H9 (cell line): ENCODE results near the gene PIGX. TPM values are rescaled to one million over a fixed set of nuclear protein-coding genes. Genes with fewer than 3 reads are reported as not detected.

ENCODE experiments used
- DNase-seq: peaks from one replicate; pipeline ENCODE4 v3.0.0-alpha.2; 2017
- H2AFZ ChIP-seq: one replicate; pipeline ENCODE4 v1.6.1; 2013; ENCODE audit warnings: mild to moderate bottlenecking, low read length, control low read depth, moderate library complexity
- H2AK5ac ChIP-seq: 2 replicates; pipeline ENCODE4 v1.6.1; 2013; ENCODE audit warnings: low read length, control low read depth, mixed read lengths; ENCODE audit not compliant: insufficient read length
- H2BK120ac ChIP-seq: one replicate; pipeline ENCODE4 v1.6.1; 2013; ENCODE audit warnings: low read depth, mild to moderate bottlenecking, low read length, control low read depth, inconsistent platforms; ENCODE audit not compliant: poor library complexity, severe bottlenecking
- H2BK12ac ChIP-seq: 2 replicates; pipeline ENCODE4 v1.6.1; 2013; ENCODE audit warnings: low read length, control low read depth, mixed read lengths, low read depth; ENCODE audit not compliant: insufficient read length
- H2BK15ac ChIP-seq: 2 replicates; pipeline ENCODE4 v1.6.1; 2013; ENCODE audit warnings: low read depth, low read length, control low read depth
- H2BK20ac ChIP-seq: one replicate; pipeline ENCODE4 v1.6.1; 2013; ENCODE audit warnings: low read depth, mild to moderate bottlenecking, low read length, control low read depth, inconsistent platforms; ENCODE audit not compliant: poor library complexity, severe bottlenecking
- H2BK5ac ChIP-seq: 2 replicates; pipeline ENCODE4 v1.6.1; 2013; ENCODE audit warnings: low read length, control low read depth, mixed read lengths; ENCODE audit not compliant: insufficient read length
- H3K14ac ChIP-seq: 2 replicates; pipeline ENCODE4 v1.6.1; 2013; ENCODE audit warnings: low read length, control low read depth; ENCODE audit not compliant: insufficient read depth
- H3K18ac ChIP-seq: 2 replicates; pipeline ENCODE4 v1.6.1; 2013; ENCODE audit warnings: low read depth, mild to moderate bottlenecking, mixed read lengths, low read length, control low read depth; ENCODE audit not compliant: insufficient read length
- H3K23ac ChIP-seq: 2 replicates; pipeline ENCODE4 v1.6.1; 2013; ENCODE audit warnings: low read length, control low read depth, mixed read lengths, low read depth; ENCODE audit not compliant: insufficient read length
- H3K23me2 ChIP-seq: 2 replicates; pipeline ENCODE4 v1.6.1; 2013; ENCODE audit warnings: low read depth, mild to moderate bottlenecking, mixed read lengths, low read length, control low read depth; ENCODE audit not compliant: insufficient read length, poor library complexity, severe bottlenecking
- H3K27ac ChIP-seq: 2 replicates; pipeline ENCODE4 v1.5.1; 2013; ENCODE audit warnings: low read length, control low read depth, mixed read lengths, low read depth; ENCODE audit not compliant: insufficient read length
- H3K27me3 ChIP-seq: 2 replicates; pipeline ENCODE4 v1.6.1; 2013; ENCODE audit warnings: low read length, control low read depth, inconsistent platforms; ENCODE audit not compliant: insufficient read depth
- H3K4ac ChIP-seq: 2 replicates; pipeline ENCODE4 v1.6.1; 2013; ENCODE audit warnings: low read depth, mild to moderate bottlenecking, control low read depth, inconsistent platforms, low read length, moderate library complexity
- H3K4me1 ChIP-seq: 2 replicates; pipeline ENCODE4 v1.6.1; 2013; ENCODE audit warnings: low read length, control low read depth, inconsistent platforms; ENCODE audit not compliant: insufficient read depth
- H3K4me2 ChIP-seq: 2 replicates; pipeline ENCODE4 v1.6.1; 2013; ENCODE audit warnings: low read length, control low read depth, mixed read lengths; ENCODE audit not compliant: insufficient read length, insufficient read depth
- H3K56ac ChIP-seq: 2 replicates; pipeline ENCODE4 v1.6.1; 2013; ENCODE audit warnings: low read depth, mild to moderate bottlenecking, mixed read lengths, low read length, control low read depth; ENCODE audit not compliant: insufficient read length
- H3K79me1 ChIP-seq: 2 replicates; pipeline ENCODE4 v1.6.1; 2013; ENCODE audit warnings: low read depth, mild to moderate bottlenecking, moderate library complexity, low read length, control low read depth, inconsistent platforms; ENCODE audit not compliant: insufficient read depth, poor library complexity, severe bottlenecking
- H3K79me2 ChIP-seq: 2 replicates; pipeline ENCODE4 v1.6.1; 2013; ENCODE audit warnings: low read length, control low read depth, inconsistent platforms; ENCODE audit not compliant: insufficient read depth
- H3K9ac ChIP-seq: 2 replicates; pipeline ENCODE4 v1.6.1; 2013; ENCODE audit warnings: low read length, control low read depth, mixed read lengths; ENCODE audit not compliant: insufficient read length; ENCODE audit errors: extremely low read depth
- H3K9me3 ChIP-seq: one replicate; pipeline ENCODE4 v1.6.1; 2013; ENCODE audit warnings: low read depth, low read length, inconsistent platforms; ENCODE audit not compliant: control insufficient read depth
- H3T11ph ChIP-seq: one replicate; pipeline ENCODE4 v1.6.1; 2013; ENCODE audit warnings: mild to moderate bottlenecking, low read length, control low read depth, inconsistent platforms
- H4K20me1 ChIP-seq: one replicate; pipeline ENCODE4 v1.6.1; 2013; ENCODE audit not compliant: control insufficient read depth, insufficient read length, insufficient read depth
- H4K5ac ChIP-seq: 2 replicates; pipeline ENCODE4 v1.6.1; 2013; ENCODE audit warnings: low read depth, mild to moderate bottlenecking, mixed read lengths, low read length, control low read depth; ENCODE audit not compliant: insufficient read length
- H4K8ac ChIP-seq: replicated peaks from 2 replicates; pipeline ENCODE4 v1.6.1; 2013; ENCODE audit warnings: low read length, control low read depth, mixed read lengths, low read depth; ENCODE audit not compliant: insufficient read length
- H4K91ac ChIP-seq: 2 replicates; pipeline ENCODE4 v1.6.1; 2013; ENCODE audit warnings: low read depth, mild to moderate bottlenecking, moderate library complexity, mixed read lengths, low read length, control low read depth; ENCODE audit not compliant: insufficient read length
- H3K27ac Mint-ChIP-seq, 3 experiments: 2 replicates in 2 of 3; 3 replicates in 1 of 3; pipeline ENCODE4 v1.8.0; 2020 to 2021; ENCODE audit warnings: mixed read lengths in 3 of 3, mild to moderate bottlenecking in 1 of 3, moderate library complexity in 1 of 3
- H3K27me3 Mint-ChIP-seq: 2 replicates; pipeline ENCODE4 v1.8.0; 2021; ENCODE audit warnings: low read depth, mild to moderate bottlenecking, moderate library complexity, mixed read lengths
- H3K36me3 Mint-ChIP-seq, 3 experiments: 2 replicates in 2 of 3; 3 replicates in 1 of 3; pipeline ENCODE4 v1.8.0; 2020 to 2021; ENCODE audit warnings: low read depth in 3 of 3, mixed read lengths in 3 of 3; ENCODE audit not compliant: insufficient read depth in 1 of 3
- H3K4me1 Mint-ChIP-seq, 2 experiments: 2 replicates each; pipeline ENCODE4 v1.8.0; 2020; ENCODE audit warnings: mixed read lengths in 2 of 2
- H3K4me3 Mint-ChIP-seq, 2 experiments: 2 replicates in 1 of 2; 3 replicates in 1 of 2; pipeline ENCODE4 v1.8.0; 2020 to 2021; ENCODE audit warnings: mild to moderate bottlenecking in 2 of 2, mixed read lengths in 2 of 2, moderate library complexity in 1 of 2
- H3K9me3 Mint-ChIP-seq, 2 experiments: 2 replicates in 1 of 2; 3 replicates in 1 of 2; pipeline ENCODE4 v1.8.0; 2020; ENCODE audit warnings: mild to moderate bottlenecking in 2 of 2, mixed read lengths in 2 of 2, moderate library complexity in 1 of 2
- WGBS: extraction: QIAGEN DNeasy Blood & Tissue Kit; methylation state at CpG from one replicate; pipeline ENCODE4 v1.1.7; 2013; ENCODE audit warnings: missing lambda C conversion rate, low lambda C conversion rate, mixed read lengths; ENCODE audit not compliant: insufficient read length; ENCODE audit errors: extremely low coverage; 5-methylcytosine and 5-hydroxymethylcytosine counted together
- total RNA-seq: library from RNA; stranded (reverse); gene quantifications from 2 replicates; pipeline ENCODE4 v1.2.1, GENCODE V29; 2021
- TF ChIP-seq, protein P1 (sequence below): fragments of 200-600 bp; sonication (generic); conservative IDR thresholded peaks from 3 replicates; pipeline ENCODE4 v1.8.0; 2021; ENCODE audit warnings: antibody characterized with exemption, mild to moderate bottlenecking

Gene PIGX
- total RNA-seq, 1 experiment from 2014 or later: 20.0 TPM

DNA sequence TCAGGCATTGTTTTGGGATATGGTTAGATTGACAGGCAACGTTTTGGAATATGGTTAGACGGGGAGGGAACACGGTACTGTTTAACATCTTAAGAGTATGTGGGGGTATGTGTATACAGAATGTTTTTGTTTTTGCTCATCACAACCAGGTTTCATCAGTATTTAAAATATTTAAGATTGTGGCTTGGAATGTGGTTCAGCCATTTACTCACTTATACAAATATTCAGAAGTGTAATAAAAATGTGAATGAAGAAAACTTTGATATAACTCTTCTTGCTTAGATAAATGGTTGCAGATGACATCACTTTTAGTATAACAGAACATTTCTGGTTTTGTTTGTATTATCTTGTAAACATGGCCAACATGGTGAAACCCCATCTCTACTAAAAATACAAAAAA is 23.6 kb downstream of the PIGX start:
- no peak overlapping the region for H2BK12ac ChIP-seq
- H3K14ac ChIP-seq: no peak overlapping the region
- no peak overlapping the region for H2BK5ac ChIP-seq
- no peak overlapping the region for H3K27ac ChIP-seq
- H2AK5ac ChIP-seq: no peak overlapping the region
- H2BK20ac ChIP-seq: no peak overlapping the region
- H3K27ac Mint-ChIP-seq: no peak overlapping the region
- no peak overlapping the region for H4K91ac ChIP-seq
- H3K4me1 ChIP-seq: no peaks in the 10 kb centered on the region
- no peaks in the 10 kb centered on the region for H3K9me3 ChIP-seq
- H3K18ac ChIP-seq: no peak overlapping the region
- no peak overlapping the region for H3K23ac ChIP-seq
- H3K79me1 ChIP-seq: no peaks in the 10 kb centered on the region
- H3K4me3 Mint-ChIP-seq: no peak overlapping the region
- peaks cover 2 to 3% of the 10 kb centered on the region in 2 experiments; a peak in 2 of 4 replicates for H3K4me1 Mint-ChIP-seq
- H2AFZ ChIP-seq: no peak overlapping the region
- H3T11ph ChIP-seq: no peak overlapping the region
- peaks cover 4% of the 10 kb centered on the region for H3K23me2 ChIP-seq
- H3K79me2 ChIP-seq: peaks cover 4% of the 10 kb centered on the region; the same call in 1 of the 2 replicates
- no peaks in the 10 kb centered on the region for H3K27me3 ChIP-seq
- no peak overlapping the region for H3K4me2 ChIP-seq
- H4K20me1 ChIP-seq: no peaks in the 10 kb centered on the region
- no CpG with 5 or more reads among the region's 3 CpGs for WGBS
- TF ChIP-seq, protein P1, sequence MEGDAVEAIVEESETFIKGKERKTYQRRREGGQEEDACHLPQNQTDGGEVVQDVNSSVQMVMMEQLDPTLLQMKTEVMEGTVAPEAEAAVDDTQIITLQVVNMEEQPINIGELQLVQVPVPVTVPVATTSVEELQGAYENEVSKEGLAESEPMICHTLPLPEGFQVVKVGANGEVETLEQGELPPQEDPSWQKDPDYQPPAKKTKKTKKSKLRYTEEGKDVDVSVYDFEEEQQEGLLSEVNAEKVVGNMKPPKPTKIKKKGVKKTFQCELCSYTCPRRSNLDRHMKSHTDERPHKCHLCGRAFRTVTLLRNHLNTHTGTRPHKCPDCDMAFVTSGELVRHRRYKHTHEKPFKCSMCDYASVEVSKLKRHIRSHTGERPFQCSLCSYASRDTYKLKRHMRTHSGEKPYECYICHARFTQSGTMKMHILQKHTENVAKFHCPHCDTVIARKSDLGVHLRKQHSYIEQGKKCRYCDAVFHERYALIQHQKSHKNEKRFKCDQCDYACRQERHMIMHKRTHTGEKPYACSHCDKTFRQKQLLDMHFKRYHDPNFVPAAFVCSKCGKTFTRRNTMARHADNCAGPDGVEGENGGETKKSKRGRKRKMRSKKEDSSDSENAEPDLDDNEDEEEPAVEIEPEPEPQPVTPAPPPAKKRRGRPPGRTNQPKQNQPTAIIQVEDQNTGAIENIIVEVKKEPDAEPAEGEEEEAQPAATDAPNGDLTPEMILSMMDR: no peak
- no peaks in the 10 kb centered on the region for H3K27me3 Mint-ChIP-seq
- peaks cover 3 to 20% (median 9%) of the 10 kb centered on the region in 3 experiments; a peak in 5 of 7 replicates for H3K36me3 Mint-ChIP-seq
- no peak overlapping the region for H4K5ac ChIP-seq
- no peak for DNase-seq
- H2BK120ac ChIP-seq: no peak overlapping the region
- H3K9ac ChIP-seq: no peak overlapping the region
- H4K8ac ChIP-seq: no peak overlapping the region
- no peak overlapping the region for H3K4ac ChIP-seq
- H3K56ac ChIP-seq: no peak overlapping the region
- peaks cover 3 to 5% of the 10 kb centered on the region in 2 experiments; a peak in 4 of 5 replicates for H3K9me3 Mint-ChIP-seq
- H2BK15ac ChIP-seq: no peak overlapping the region
